Body of pancreas (tissue), 4 donors: ENCODE measurements around the gene PLD1. TPM values are rescaled to one million over a fixed set of nuclear protein-coding genes. Genes with fewer than 3 reads are reported as not detected.

Experiments used
- ATAC-seq: fragments of 150-250 bp; one replicate; pipeline ENCODE4 v1.9.1; 2016
- DNase-seq, 4 donors: peaks; one replicate each; pipeline ENCODE4 v3.0.0-alpha.2; 2019
- H3K27ac ChIP-seq, 4 donors: fragments of 200-600 bp; sonication (generic); 1 replicate in 3 of 4; 2 replicates in 1 of 4; pipeline versions ENCODE4 v1.5.1 to v1.6.1; 2016 to 2019; ENCODE audit warnings: mild to moderate bottlenecking in 1 of 4, mixed read lengths in 1 of 4, moderate library complexity in 1 of 4
- H3K27me3 ChIP-seq, 2 donors: fragments of 200-600 bp; sonication (generic); one replicate each; pipeline ENCODE4 v1.6.0; 2016; ENCODE audit warnings: mild to moderate bottlenecking in 1 of 2
- H3K36me3 ChIP-seq, 2 donors: fragments of 200-600 bp; sonication (generic); replicated peaks in 1 of 2; 2 replicates each; pipeline ENCODE4 v1.5.1; 2016; ENCODE audit warnings: low read depth in 2 of 2; ENCODE audit not compliant: insufficient read depth in 1 of 2
- H3K4me1 ChIP-seq: fragments of 200-600 bp; sonication (generic); one replicate; pipeline ENCODE4 v1.6.0; 2016
- H3K4me3 ChIP-seq, 2 donors: fragments of 200-600 bp; sonication (generic); 1 replicate in 1 of 2; 2 replicates in 1 of 2; pipeline ENCODE4 v1.5.1; 2016 to 2019
- H3K9me3 ChIP-seq, 3 donors: fragments of 200-600 bp; sonication (generic); 1 replicate in 2 of 3; 2 replicates in 1 of 3; pipeline ENCODE4 v1.5.1; 2016
- CTCF ChIP-seq, 7 experiments: fragments of 450-650 bp in 4 of 7; fragments of 200-600 bp in 3 of 7; sonication (generic) in 3 of 7; IDR thresholded peaks; one replicate each; pipeline ENCODE4 v1.5.1; 2016 to 2019; ENCODE audit warnings: antibody characterized with exemption in 7 of 7
- POLR2A ChIP-seq, 3 donors: fragments of 450-650 bp; IDR thresholded peaks; one replicate each; pipeline ENCODE4 v1.6.1; 2016; ENCODE audit warnings: antibody characterized with exemption in 3 of 3, mild to moderate bottlenecking in 2 of 3
- WGBS, 2 donors: methylation state at CpG; one replicate each; pipeline ENCODE4 v1.1.5; 2017; 5-methylcytosine and 5-hydroxymethylcytosine counted together
- intact Hi-C: fragments of 100-400 bp; cut with DNase I; formaldehyde crosslinking; loops from one replicate; pipeline ENCODE4 v1.15.1; 2023
- total RNA-seq, 2 donors: library from RNA; depleted of rRNA; stranded (reverse); fragments of >200 nt; gene quantifications; one replicate each; pipeline ENCODE4 v1.1.0, GENCODE V29; 2016

Gene PLD1
- total RNA-seq, 2 donors from 2014 or later = 60.4 to 96.2 TPM

GRCh38 chr3:171744158-171744741 is 66.0 kb downstream of the PLD1 start:
- DNase-seq (no peak), ATAC-seq (no peak)
- no peak for TF ChIP-seq POLR2A (IDR thresholded peaks at IDR 0.05)
- no peak for TF ChIP-seq CTCF (IDR thresholded peaks at IDR 0.05)
- no peaks in the 10 kb centered on the region for H3K27me3 ChIP-seq
- peaks cover 71% of the 10 kb centered on the region for H3K4me1 ChIP-seq
- no peaks in the 10 kb centered on the region for H3K36me3 ChIP-seq
- intact Hi-C loops = no loop called here
- H3K27ac ChIP-seq = peak overlapping the region in 2 of 4 donors; percentile 36 to 41
- no peaks in the 10 kb centered on the region for H3K9me3 ChIP-seq
- no peak overlapping the region for H3K4me3 ChIP-seq
- 63 to 71% methylated on average over 3 to 5 of the region's 5 CpGs for WGBS, 2 donors

- no peaks in the 10 kb centered on the region for H3K9me3 ChIP-seq
- no peak overlapping the region for H3K4me3 ChIP-seq
- intact Hi-C loops = no loop called here
- ATAC-seq = no peak
- H3K27ac ChIP-seq = peak overlapping the region in 2 of 4 donors; percentile 36 to 41
- WGBS, 2 donors = 80 to 82% methylated on average over 10 of the region's 10 CpGs
- H3K27me3 ChIP-seq = no peaks in the 10 kb centered on the region
- no peaks in the 10 kb centered on the region for H3K36me3 ChIP-seq
- TF ChIP-seq POLR2A (IDR thresholded peaks at IDR 0.05) (no peak), CTCF (IDR thresholded peaks at IDR 0.05) (no peak)
- DNase-seq = no peak
- H3K4me1 ChIP-seq = peaks cover 72% of the 10 kb centered on the region
These were observed 66.7 kb downstream of the PLD1 start for GRCh38 chr3:171743327-171744157.

GRCh38 chr3:171741377-171741776 is 68.9 kb downstream of the PLD1 start:
- WGBS, 2 donors = 15 to 22% methylated on average over 2 of the region's 2 CpGs
- Histone ChIP-seq H3K4me1 (peaks cover 73% of the 10 kb centered on the region), H3K27me3 (no peaks in the 10 kb centered on the region), H3K4me3 (no peak overlapping the region), H3K36me3 (no peaks in the 10 kb centered on the region), H3K27ac (peak overlapping the region in 1 of 4 donors; percentile 53), H3K9me3 (no peaks in the 10 kb centered on the region)
- intact Hi-C loops = no loop called here
- ATAC-seq (no peak), DNase-seq (no peak)
- TF ChIP-seq CTCF (IDR thresholded peaks at IDR 0.05) (no peak), POLR2A (IDR thresholded peaks at IDR 0.05) (no peak)

- Histone ChIP-seq H3K27me3 (no peaks in the 10 kb centered on the region), H3K36me3 (no peaks in the 10 kb centered on the region), H3K9me3 (no peaks in the 10 kb centered on the region), H3K4me1 (peaks cover 39% of the 10 kb centered on the region), H3K27ac (peak overlapping the region in 1 of 4 donors; percentile 29), H3K4me3 (no peak overlapping the region)
- TF ChIP-seq POLR2A (IDR thresholded peaks at IDR 0.05) = no peak
- TF ChIP-seq CTCF (IDR thresholded peaks at IDR 0.05) = no peak
- 61 to 76% methylated on average over 2 of the region's 2 CpGs for WGBS, 2 donors
- ATAC-seq (peak; percentile 18), DNase-seq (no peak)
- intact Hi-C loops = no loop called here
These were observed 73.7 kb downstream of the PLD1 start for GRCh38 chr3:171736556-171736955.
